HEK293 (cell line): ENCODE measurements around the gene GJA3.

Experiments used
- CTCF ChIP-seq: fragments of 450-650 bp; formaldehyde crosslinking; IDR thresholded peaks from 2 replicates; pipeline ENCODE4 v1.5.1; 2016; ENCODE audit warnings: missing biosample characterization, missing genetic modification characterization
- TSHZ1 ChIP-seq: fragments of 450-650 bp; formaldehyde crosslinking; IDR thresholded peaks from 2 replicates; pipeline ENCODE4 v1.5.1; 2016; ENCODE audit warnings: missing biosample characterization, missing genetic modification characterization, borderline replicate concordance
- ZNF707 ChIP-seq: fragments of 450-650 bp; formaldehyde crosslinking; IDR thresholded peaks from 2 replicates; pipeline ENCODE4 v1.5.1; 2016; ENCODE audit warnings: missing biosample characterization, missing genetic modification characterization

GRCh38 chr13:20134732-20135131, 26.1 kb downstream of the GJA3 start:
- TF ChIP-seq CTCF (tag by site-specific recombination), result no peak
- TF ChIP-seq TSHZ1 (tag by site-specific recombination), result no peak
- TF ChIP-seq ZNF707 (tag by site-specific recombination), result no peak
